ENCODE data around the gene GUSB. TPM values are rescaled to one million over a fixed set of nuclear protein-coding genes. Genes with fewer than 3 reads are reported as not detected.

The GUSB gene
- total RNA-seq, 2 experiments from 2014 or later, result 72.2 to 77.2 TPM

DNA sequence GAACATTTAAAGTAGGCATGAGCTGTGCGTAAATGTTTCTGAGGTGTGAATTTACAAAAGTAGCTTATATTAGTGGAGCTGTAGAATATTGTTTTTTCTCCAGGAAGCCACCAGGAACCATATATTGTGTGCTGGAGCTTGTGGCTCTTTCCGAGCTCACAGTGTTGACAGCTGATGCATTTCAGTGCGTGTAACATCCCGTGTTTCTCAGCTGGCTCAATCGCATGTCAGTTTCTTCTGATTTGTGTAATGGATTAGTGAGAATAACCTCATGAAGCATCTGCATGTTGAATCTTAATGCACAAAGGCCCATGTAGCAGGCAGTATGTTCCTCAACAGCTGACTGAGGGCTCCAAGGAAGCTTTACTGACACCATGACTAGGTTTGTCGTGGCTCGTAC is 69.8 kb downstream of the GUSB start:
- Mint-ChIP-seq H3K27me3 (ENCODE audit: low read depth) (no peaks in the 10 kb centered on the region), H3K4me1 (ENCODE audit: low read depth) (peaks cover 4% of the 10 kb centered on the region), H3K4me3 (no peak overlapping the region), H3K9me3 (ENCODE audit: insufficient read depth) (no peaks in the 10 kb centered on the region), H3K27ac (no peak overlapping the region), H3K36me3 (ENCODE audit: low read depth) (peaks cover 3% of the 10 kb centered on the region)
- POLR2A ChIA-PET, result interaction anchor here (0.6 kb wide), 1 partner anchor 44 kb away, joined by 3 read pairs; no protein-coding TSS in a partner anchor
- CTCF ChIA-PET, result interaction anchor here (0.6 kb wide), 1 partner anchor 8 kb away, joined by 3 read pairs; no protein-coding TSS in a partner anchor
- no peak for DNase-seq
- no peak for ATAC-seq

Other genes starting within 250 kb of the GUSB start
- gene VKORC1L1, start 109.1 kb downstream of the GUSB start, total RNA-seq, result 10 to 100 TPM; 13.5 to 14.8 TPM
- gene ASL, start 93.6 kb upstream of the GUSB start, total RNA-seq, result 10 to 100 TPM; 29.9 to 34.1 TPM
- gene CRCP, start 132.6 kb upstream of the GUSB start, total RNA-seq, result 10 to 100 TPM; 29.0 to 31.3 TPM
- gene TPST1, start 223.1 kb upstream of the GUSB start, total RNA-seq, result 1 to 10 TPM; 1.6 to 1.8 TPM